Measurements from ENCODE around the gene EPS8L1.
"Not testable (repeated sequence)": the region's sequence is repeated elsewhere in the genome, so short reads cannot be mapped to it uniquely, and the experiment has no call there.

Gene EPS8L1

DNA sequence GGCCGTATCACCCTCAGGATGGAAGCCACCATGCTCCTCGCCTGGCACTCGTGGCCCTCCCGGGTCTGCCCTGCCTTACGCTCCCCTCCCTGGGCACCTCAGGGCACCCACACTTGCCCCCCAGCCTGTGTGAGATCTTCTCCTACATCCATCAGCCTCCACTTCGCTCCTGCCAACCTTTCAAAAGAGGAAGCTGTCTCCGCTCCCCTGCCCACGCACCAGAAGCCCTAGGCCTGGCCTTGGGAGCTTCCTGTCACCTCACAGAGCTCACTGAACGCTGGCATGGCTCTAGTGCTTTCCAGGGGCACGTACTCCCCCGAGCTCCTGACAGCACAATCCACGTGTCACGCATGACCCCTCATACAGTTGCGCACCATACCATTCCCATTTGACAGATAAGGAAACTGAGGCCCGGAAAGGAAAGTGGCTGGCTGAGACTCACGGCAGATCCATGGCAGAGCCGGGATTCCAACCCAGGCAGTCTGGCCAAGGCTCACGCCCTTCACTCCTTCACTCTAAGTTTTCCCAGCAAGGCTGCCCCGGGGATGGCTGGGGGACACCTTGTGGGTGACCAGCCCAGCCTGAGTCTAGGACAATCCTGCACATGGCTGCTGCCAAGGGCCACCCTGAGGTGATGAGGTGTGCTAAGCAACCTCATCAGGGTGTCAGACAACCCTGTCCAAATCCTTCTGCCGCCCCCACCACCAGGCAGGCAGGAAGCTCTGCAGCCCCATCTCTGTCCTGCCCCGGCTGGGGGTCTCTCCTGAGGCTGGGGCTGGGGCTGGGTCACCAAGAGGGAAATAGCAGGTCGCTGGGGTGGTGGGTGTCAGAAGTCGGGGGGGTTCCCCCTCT lies 22.4 kb downstream of the EPS8L1 start:
- DNase-seq, result no peak

DNA sequence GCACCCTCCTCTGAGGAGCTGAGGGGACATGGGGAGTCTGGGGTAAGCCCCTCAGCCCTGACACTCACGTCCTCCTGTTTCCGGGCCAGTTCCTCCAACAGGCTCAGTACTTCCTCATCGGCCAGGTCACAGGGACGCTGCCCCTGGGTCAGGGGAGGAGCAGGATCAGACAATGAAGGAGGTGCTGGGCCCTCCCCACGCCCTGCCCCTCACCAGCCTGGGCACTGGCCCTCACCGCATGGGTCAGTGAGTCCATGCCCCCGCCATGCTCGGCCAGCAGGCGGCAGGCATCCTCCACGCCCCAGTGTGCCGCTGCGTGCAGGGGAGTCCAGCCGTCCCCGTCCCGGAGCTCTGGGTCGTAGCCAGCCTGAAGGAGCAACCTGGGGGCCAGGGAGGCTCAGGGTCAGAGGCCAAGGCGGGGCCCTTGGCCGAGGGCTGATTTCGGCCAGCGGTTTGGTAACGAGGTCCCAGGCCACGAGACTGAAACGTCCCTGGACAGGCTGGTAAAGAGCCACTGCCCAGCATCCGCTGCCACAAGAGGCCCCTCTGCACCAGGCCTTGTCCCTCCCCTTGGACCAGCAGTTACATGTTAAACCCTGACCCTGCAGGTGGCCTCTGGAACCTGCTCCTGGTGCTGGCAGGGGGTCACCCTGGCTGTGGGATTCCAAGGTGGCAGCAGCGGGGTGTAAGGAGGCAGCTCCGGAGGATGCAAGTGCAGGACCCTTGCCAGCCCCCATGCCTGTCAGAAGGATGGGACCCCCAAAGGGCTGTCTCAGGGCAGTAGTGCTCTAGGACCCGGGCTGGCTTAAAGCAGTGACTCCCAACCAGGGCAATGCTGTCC lies 23.3 kb downstream of the EPS8L1 start:
- DNase-seq, result no peak

DNA sequence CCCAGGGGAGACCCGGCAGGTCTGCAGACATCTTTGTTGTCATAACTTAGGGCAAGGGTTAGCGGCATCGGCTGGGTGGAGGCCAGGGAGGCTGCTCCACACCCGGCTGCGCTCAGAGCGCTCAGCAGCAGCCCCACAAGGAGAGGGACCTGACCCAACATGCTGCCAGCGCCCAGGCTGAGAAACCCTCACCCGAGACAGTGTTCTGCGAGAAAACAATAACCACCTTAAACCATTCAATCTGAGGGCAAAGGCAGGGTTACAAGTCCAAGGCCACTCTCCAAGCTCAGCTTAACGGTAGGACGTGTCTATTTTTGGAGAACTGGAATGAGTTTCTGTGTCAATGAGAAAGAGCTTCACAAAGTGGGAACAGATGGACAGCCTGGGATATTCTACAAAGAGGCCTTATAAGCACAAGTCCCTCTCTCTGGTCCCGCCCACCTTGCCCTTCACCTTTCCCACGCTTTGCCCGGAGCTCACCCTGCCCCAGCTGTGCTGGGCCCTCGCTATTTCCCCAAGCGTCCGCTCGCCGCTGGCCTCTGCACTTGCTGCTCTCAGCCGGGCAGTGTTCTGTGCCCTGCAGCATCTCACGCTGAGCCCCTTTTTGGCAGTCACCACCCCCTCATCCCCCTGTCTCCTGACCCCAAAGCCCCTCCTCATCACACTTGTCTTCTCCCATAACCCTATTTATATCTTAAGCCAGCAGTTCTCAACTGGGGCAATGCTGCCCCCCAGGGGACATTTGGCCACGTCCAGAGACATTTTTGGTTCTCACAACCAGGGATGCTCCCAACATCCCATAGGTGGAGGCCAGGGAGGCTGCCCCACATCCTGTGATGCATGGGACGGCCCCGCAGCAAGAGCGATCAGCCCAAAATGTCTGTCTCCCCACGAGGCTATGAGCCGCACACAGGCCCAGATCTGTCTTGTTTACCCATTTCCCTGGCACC lies 24.2 kb downstream of the EPS8L1 start:
- no peak for DNase-seq

DNA sequence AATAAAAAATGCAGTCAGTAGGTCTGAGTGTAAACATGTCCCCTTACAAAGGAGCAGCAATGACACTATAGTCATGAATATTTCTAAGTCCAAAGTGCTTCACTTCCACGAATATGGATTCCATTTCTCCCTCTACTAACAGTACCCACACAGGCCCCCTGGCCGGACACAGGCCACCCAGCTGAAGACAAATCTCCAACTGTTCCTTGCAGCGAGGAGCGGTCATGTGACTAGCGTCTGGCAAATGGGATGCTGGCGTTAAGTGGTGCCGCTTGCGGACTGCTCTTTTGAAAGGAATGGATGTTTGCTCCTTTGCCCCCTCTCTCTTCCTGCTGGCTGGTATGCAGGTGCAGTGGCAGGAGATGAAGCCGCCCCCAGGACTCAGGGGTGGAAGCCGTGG lies 25.6 kb downstream of the EPS8L1 start:
- no peak for DNase-seq

DNA sequence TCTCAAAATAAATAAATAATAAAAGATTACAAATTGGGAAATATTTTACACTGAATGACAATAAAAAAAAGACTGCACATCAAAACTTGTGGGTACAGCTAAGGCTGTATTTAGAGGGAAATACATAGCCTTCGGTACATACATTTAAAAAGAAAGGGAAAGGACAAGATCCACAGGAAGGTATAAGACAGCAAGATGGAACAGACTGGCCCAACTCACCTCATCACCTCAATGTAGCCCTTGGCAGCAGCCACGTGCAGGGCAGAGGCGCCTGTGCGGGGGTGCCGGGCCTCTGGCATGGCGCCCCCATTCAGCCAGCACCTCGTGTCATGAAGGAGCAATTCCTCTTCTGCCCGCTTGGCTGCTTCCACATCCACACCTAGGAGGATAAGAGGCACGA lies 27.5 kb downstream of the EPS8L1 start:
- no peak for DNase-seq

DNA sequence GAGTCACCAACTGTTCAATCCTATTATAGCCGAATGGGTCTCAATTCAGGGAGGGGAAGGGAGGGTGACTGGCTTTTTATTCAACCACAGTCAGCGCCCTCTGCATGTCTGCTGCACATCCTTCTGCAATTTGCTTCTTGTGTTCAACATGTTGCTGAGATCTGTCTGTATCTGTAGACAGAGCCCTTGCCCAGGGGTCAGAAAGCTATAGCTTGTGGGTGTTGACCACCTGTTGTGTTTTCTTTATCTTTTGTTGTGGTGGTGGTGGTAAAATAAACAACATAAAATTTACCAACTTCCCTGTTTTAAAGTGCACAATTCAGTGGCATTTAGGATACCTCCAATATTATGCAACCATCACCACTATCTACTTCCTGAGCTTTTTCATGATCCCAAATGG lies 29.6 kb downstream of the EPS8L1 start:
- no peak for DNase-seq

DNA sequence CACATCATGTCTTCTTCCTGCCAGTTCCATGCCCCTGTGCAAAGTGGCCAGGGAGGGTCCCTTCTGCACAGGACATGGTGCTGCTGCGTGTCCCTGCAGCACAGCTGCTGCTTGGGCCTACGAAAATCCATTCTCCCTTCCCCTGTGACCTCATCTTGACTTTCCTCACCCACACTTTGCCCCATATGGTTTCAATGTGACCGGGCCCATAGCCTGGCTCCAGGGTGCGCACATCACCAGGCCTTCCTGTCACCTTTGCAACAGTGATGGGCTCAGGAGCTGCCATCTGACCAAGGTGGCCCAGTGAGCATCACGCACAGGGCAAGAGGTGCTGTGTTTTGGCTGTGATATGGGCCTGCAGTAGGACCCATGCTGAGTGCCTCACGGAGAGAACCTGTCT lies 30.9 kb downstream of the EPS8L1 start:
- DNase-seq, result no peak

DNA sequence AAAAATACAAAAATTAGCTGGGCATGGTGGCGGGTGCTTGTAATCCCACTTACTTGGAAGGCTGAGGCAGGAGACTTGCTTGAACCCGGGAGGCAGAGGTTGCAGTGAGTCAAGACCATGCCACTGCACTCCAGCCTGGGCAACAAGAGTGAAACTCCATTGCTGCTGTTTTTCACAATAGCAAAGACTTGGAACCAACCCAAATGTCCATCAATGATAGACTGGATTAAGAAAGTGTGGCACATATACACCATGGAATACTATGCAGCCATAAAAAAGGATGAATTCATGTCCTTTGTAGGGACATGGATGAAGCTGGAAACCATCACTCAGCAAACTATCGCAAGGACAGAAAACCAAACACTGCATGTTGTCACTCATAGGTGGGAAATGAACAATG lies 31.6 kb downstream of the EPS8L1 start:
- DNase-seq, result not testable (repeated sequence)

DNA sequence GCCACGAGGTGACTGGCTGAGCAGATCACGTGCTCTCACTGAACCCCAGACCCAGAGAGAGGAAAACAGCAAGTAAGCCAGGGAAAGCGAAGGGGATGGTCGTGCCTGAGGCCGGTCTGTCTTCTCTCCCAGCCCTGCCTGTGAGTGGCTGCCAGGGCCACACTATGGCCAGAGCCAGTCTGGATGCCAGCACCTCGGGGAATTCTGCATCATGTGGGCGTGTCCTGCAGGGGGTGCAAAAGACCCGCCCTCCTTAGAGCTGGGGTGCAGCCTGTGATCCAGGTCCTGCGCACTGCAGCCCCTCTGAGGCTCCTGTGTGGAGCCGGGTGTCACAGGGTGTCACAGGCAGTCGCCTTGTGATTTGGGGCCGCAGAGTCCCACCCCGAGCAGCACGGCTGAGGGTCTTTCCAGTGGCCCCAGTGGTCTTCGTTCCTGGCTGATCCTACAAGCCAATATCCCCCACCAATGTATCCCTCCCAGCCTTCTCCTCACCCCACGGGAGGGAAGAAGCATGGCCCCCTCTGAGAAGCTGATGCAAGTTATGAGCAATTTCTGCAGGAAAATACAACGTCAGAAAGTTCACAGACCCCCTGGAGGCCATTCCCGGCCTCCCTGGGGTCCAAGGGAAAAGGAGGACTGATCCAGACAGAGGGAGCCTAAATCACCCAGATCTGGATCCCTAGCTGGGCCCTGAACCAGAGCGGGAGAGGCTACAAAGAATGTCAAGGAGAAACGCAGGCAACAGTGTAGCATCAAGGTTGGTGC lies 34.0 kb downstream of the EPS8L1 start:
- no peak for DNase-seq

DNA sequence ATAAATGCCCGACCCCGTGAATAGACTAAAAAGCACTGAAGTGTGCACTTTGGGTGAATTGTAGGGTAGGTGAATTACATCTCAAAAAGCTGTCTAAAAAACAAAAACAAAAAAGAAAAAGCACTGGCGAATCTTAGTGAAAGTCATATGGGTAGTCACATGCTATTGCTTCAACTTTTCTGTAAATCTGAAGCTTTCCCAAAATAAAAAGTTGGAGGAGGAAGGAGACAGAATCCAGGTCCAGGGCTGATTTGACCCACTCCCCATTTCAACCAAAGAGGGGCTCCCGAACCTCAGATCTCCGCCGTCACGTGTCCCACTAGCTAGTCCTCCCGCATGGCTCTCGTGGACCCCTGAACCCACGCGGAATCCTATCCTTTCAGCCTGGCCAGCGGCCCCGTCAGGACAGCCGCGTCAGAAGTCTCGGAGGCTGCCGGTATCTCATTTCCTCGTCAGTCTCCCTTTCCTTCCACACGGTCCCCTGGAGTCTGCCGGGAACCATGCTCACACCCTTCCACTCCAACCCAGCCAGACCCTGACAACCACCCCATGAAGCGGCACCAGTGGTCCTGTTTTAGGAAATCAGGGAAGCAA lies 35.7 kb downstream of the EPS8L1 start:
- no peak for DNase-seq

DNA sequence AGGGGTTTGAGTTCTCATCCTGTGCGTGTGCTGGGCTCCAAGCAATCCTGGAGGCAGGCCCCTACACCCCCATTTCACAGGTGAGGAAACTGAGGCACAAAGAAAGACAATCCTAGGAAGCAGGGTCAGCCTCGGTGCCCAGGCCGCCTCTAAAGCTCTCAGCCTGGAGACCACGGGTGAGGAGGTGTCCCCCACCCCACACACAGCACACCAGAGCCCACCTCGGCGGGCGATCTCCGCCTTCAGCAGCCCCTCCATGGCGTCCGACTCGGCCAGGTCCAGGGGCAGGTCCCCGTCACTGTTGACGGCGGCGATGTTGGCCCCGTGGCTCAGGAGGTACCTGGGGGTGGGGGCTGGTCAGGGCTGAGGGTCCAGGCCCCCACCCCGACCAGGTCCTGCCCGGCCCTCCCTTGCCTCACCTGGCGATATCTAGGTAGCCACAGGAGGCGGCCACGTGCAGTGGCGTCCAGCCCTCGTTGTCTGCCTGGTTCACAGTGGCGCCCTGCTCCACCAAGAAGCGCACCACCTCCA lies 36.6 kb downstream of the EPS8L1 start:
- DNase-seq, result no peak

DNA sequence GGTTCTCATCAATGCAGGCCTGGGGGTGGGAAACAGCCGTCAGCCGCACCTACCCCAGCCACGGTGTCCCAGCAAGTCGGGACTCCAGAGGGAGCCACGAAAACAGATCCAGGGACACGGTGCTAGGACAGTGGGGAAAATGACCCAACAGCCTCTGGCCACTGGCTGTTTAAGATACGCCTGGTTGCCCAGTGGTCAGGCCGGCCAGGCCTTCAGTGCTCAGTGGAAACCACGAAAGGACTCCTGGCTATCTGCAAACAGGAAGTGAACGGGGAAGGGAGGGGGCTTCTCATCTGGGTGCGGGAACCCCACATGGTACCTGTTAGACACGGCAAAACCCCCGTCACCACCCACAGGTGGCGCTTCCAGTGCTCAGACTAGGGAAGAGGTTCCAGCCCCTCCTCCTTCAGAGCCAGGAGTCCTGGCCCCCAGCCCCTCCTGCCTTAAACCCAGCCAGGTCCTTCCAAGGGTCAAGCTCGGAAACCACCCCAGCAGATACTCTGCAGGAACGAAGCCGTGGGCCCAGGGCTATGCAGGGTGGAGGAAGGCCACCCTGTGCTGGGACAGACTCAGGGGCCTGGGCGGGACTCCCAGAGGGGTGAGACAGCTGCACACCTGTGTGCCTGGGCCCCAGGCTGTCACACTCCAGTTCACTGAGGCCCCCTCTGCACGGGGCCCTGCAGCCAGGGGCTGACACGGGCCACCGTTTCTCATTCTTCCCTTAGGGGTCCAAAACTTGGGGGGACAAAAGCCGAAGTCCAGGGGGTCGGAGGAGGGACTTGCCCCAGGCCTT lies 37.3 kb downstream of the EPS8L1 start:
- no peak for DNase-seq

DNA sequence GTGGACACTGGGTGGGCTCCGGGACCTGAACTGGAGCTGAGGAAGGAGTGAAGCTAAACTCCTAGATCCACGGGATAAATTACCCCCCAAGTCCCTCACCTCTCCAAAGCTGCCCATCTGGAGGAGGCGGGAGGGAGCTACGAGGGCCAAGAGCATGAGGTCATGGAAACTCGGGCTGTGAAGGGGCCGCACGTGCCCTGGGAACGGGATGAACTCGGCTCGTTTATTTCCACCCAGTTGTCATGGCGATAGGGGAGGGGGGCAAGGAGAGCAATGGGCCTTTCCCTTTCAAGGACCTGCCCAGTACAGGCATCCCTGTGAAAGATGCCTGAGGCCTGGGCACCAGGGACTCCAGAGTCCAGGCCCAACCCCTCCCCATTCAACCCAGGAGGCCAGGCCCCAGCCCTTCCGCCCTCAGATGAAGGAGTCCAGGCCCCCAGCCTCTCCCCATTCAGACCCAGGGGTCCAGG lies 37.9 kb downstream of the EPS8L1 start:
- no peak for DNase-seq

DNA sequence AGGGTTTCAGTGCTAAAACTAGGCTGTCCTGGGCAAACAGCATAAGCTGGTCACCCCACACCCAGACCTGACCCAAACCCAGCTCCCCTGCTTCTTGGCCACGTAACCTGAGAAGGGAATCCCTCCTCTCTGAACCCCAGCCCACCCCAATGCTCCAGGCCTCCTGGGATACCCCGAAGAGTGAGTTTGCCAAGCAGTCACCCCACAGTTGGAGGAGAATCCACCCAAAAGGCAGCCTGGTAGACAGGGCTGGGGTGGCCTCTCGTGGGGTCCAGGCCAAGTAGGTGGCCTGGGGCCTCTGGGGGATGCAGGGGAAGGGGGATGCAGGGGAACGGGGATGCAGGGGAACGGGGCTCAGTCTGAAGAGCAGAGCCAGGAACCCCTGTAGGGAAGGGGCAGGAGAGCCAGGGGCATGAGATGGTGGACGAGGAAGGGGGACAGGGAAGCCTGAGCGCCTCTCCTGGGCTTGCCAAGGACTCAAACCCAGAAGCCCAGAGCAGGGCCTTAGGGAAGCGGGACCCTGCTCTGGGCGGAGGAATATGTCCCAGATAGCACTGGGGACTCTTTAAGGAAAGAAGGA lies 39.0 kb downstream of the EPS8L1 start:
- no peak for DNase-seq

DNA sequence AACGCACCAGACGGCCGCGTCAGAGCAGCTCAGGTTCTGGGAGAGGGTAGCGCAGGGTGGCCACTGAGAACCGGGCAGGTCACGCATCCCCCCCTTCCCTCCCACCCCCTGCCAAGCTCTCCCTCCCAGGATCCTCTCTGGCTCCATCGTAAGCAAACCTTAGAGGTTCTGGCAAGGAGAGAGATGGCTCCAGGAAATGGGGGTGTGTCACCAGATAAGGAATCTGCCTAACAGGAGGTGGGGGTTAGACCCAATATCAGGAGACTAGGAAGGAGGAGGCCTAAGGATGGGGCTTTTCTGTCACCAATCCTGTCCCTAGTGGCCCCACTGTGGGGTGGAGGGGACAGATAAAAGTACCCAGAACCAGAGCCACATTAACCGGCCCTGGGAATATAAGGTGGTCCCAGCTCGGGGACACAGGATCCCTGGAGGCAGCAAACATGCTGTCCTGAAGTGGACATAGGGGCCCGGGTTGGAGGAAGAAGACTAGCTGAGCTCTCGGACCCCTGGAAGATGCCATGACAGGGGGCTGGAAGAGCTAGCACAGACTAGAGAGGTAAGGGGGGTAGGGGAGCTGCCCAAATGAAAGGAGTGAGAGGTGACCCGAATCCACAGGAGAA lies 39.9 kb downstream of the EPS8L1 start:
- no peak for DNase-seq

DNA sequence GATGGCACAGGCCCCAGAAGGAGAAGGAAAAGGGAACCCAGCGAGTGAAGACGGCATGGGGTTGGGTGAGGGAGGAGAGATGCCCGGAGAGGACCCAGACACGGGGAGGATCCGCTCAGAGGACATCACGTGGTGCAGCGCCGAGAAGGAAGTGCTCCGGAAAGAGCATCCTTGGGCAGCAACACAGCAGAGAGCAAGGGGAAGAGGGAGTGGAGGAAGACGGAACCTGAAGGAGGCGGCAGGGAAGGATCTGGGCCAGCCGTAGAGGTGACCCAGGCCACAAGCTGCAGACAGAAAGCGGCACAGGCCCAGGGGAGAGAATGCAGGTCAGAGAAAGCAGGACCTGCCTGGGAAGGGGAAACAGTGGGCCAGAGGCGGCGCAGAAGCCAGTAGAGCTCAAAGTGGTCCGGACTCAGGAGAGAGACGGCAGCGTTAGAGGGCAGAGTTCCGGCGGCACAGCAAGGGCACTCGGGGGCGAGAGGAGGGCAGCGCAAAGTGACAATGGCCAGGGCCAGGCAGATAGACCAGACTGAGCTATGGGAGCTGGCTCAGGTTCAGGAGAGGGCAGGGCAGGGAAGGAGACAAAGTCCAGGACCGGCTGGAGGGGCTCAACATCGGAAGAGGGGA lies 40.7 kb downstream of the EPS8L1 start:
- no peak for DNase-seq

DNA sequence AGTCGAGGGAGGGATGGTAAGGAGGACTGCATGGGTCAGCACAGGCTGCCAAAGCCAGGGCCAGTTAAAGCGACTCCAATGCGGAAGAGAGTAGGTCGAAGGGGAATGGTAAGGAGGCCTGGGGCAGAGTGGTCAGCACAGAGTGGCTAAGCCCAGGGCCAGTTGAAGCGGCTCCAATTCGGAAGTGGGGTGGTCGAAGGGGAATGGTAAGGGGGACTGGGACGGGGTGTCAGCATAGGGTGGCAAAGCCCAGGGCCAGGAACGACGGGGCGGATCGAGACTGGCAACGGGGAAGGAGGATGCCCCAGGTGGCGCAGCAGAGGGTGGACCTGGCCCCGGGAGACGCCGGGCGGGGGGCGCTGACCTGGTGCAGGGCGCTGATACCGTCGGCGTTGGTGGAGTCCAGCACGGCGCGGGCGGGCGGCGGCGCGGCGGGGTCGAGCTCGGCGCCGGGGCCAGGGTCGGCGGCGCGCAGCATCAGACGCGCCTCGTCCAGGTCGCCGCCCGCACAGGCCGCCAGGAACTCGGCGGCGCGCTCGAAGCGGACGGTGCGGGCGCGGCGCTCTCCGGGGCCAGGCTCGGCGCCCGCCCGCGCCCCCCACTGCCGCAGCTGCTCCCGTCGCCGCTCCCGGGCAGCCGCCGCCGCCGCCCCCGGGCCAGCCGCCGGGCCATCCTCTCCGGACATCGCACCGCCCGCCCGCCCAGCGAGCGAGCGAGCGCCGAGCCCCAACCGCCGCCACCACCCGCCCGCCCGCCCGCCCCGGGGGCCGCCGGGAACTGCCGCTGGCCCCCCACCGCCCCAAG lies 41.4 kb downstream of the EPS8L1 start, which contains the start of gene PPP1R12C:
PPP1R12C (minus strand) TSS at position 779 of the 804 bp plus-strand sequence; CDS start at position 685, 94 bp downstream.
- DNase-seq, result no peak
